Ascending aorta (tissue), 2 donors: ENCODE data around the gene PRKAR1B. TPM values are rescaled to one million over a fixed set of nuclear protein-coding genes. Genes with fewer than 3 reads are reported as not detected.

Experiments
- DNase-seq, 2 donors: peaks; one replicate each; pipeline ENCODE4 v3.0.0-alpha.2; 2019; ENCODE audit warnings: low spot score in 2 of 2
- H3K27ac ChIP-seq, 2 donors: fragments of 200-600 bp; sonication (generic); one replicate each; pipeline ENCODE4 v1.5.1; 2016 to 2017; ENCODE audit warnings: mild to moderate bottlenecking in 1 of 2
- H3K27me3 ChIP-seq: fragments of 200-600 bp; sonication (generic); one replicate; pipeline ENCODE4 v1.5.1; 2017
- H3K36me3 ChIP-seq, 2 donors: fragments of 200-600 bp; sonication (generic); one replicate each; pipeline ENCODE4 v1.5.1; 2016
- H3K4me1 ChIP-seq, 2 donors: fragments of 200-600 bp; sonication (generic); one replicate each; pipeline ENCODE4 v1.5.1; 2016 to 2017; ENCODE audit warnings: mild to moderate bottlenecking in 1 of 2
- H3K4me3 ChIP-seq, 2 donors: fragments of 200-600 bp; sonication (generic); one replicate each; pipeline ENCODE4 v1.5.1; 2016 to 2017; ENCODE audit warnings: mild to moderate bottlenecking in 1 of 2
- H3K9me3 ChIP-seq, 2 donors: fragments of 200-600 bp; sonication (generic); one replicate each; pipeline ENCODE4 v1.5.1; 2016
- CTCF ChIP-seq, 3 experiments: fragments of 200-600 bp in 2 of 3; fragments of 450-650 bp in 1 of 3; sonication (generic) in 2 of 3; IDR thresholded peaks; one replicate each; pipeline ENCODE4 v1.5.1; 2016 to 2019; ENCODE audit warnings: antibody characterized with exemption in 3 of 3, mild to moderate bottlenecking in 1 of 3, moderate library complexity in 1 of 3
- intact Hi-C: fragments of 100-400 bp; cut with DNase I; formaldehyde crosslinking; loops from one replicate; pipeline ENCODE4 v1.15.1; 2023
- total RNA-seq: library from RNA; depleted of rRNA; stranded (reverse); fragments of >200 nt; gene quantifications from one replicate; pipeline ENCODE4 v1.1.0, GENCODE V29; 2016

PRKAR1B gene
- total RNA-seq, 1 donor from 2014 or later = 13.0 TPM

GRCh38 chr7:668958-669357 lies 58.1 kb downstream of the PRKAR1B start:
- Histone ChIP-seq H3K9me3 (no peaks in the 10 kb centered on the region), H3K4me1 (peaks cover 10 to 18% of the 10 kb centered on the region in 2 donors), H3K27ac (peak overlapping the region in 1 of 2 donors; percentile 56), H3K27me3 (no peaks in the 10 kb centered on the region), H3K36me3 (no peaks in the 10 kb centered on the region), H3K4me3 (no peak overlapping the region)
- intact Hi-C loops = no loop called here
- TF ChIP-seq CTCF (IDR thresholded peaks at IDR 0.05) = no peak
- no peak for DNase-seq

GRCh38 chr7:668139-668931 lies 58.7 kb downstream of the PRKAR1B start:
- DNase-seq = no peak
- H3K9me3 ChIP-seq = no peaks in the 10 kb centered on the region
- intact Hi-C loops = no loop called here
- TF ChIP-seq CTCF (IDR thresholded peaks at IDR 0.05) = no peak
- H3K27me3 ChIP-seq = no peaks in the 10 kb centered on the region
- H3K36me3 ChIP-seq = no peaks in the 10 kb centered on the region
- peak overlapping the region; percentile 56 to 57 for H3K27ac ChIP-seq
- H3K4me1 ChIP-seq = peaks cover 10 to 24% of the 10 kb centered on the region in 2 donors
- H3K4me3 ChIP-seq = peak overlapping the region in 1 of 2 donors; percentile 4

- H3K27me3 ChIP-seq = no peaks in the 10 kb centered on the region
- H3K27ac ChIP-seq = peak overlapping the region; percentile 64 to 77
- intact Hi-C loops = no loop called here
- H3K9me3 ChIP-seq = no peaks in the 10 kb centered on the region
- no peak for DNase-seq
- peaks cover 10 to 24% of the 10 kb centered on the region in 2 donors for H3K4me1 ChIP-seq
- H3K4me3 ChIP-seq = no peak overlapping the region
- no peaks in the 10 kb centered on the region for H3K36me3 ChIP-seq
- no peak for TF ChIP-seq CTCF (IDR thresholded peaks at IDR 0.05)
Observed at GRCh38 chr7:666454-667292, 60.4 kb downstream of the PRKAR1B start.

- Histone ChIP-seq H3K9me3 (no peaks in the 10 kb centered on the region), H3K36me3 (no peaks in the 10 kb centered on the region), H3K27me3 (no peaks in the 10 kb centered on the region), H3K27ac (peak overlapping the region; percentile 64 to 77), H3K4me3 (peak overlapping the region in 1 of 2 donors; percentile 30), H3K4me1 (peaks cover 10 to 24% of the 10 kb centered on the region in 2 donors)
- peak in 1 of 2 donors; percentile 71 for DNase-seq
- intact Hi-C loops = no loop called here
- peak in 2 of 3 experiments; percentile 14 to 42 for TF ChIP-seq CTCF (IDR thresholded peaks at IDR 0.05)
Observed at GRCh38 chr7:665736-666453, 61.2 kb downstream of the PRKAR1B start.

GRCh38 chr7:664997-665735 lies 61.9 kb downstream of the PRKAR1B start:
- intact Hi-C loops = no loop called here
- Histone ChIP-seq H3K4me1 (peaks cover 10 to 24% of the 10 kb centered on the region in 2 donors), H3K27ac (peak overlapping the region; percentile 64 to 77), H3K4me3 (peak overlapping the region in 1 of 2 donors; percentile 30), H3K36me3 (no peaks in the 10 kb centered on the region), H3K27me3 (no peaks in the 10 kb centered on the region), H3K9me3 (no peaks in the 10 kb centered on the region)
- DNase-seq = no peak
- no peak for TF ChIP-seq CTCF (IDR thresholded peaks at IDR 0.05)
